H1 (cell line): ENCODE measurements around the gene RIPK4. TPM values are rescaled to one million over a fixed set of nuclear protein-coding genes. Genes with fewer than 3 reads are reported as not detected.

Source experiments
- CTCF ChIA-PET: fragments of 300-600 bp; sonication (Branson Sonifier 250); formaldehyde crosslinking; loops from one replicate; lab custom pipeline; 2021; ENCODE audit not compliant: partially characterized antibody; lab: Charles Lee
- POLR2A ChIA-PET: fragments of 300-600 bp; sonication (Branson Sonifier 250); formaldehyde crosslinking; loops from one replicate; lab custom pipeline; 2021; ENCODE audit warnings: inconsistent platforms; ENCODE audit not compliant: partially characterized antibody; lab: Charles Lee
- DNase-seq, 2 experiments: peaks; one replicate each; pipeline versions ENCODE4 v3.0.0 to v3.0.0-alpha.2; 2010 to 2022; ENCODE audit warnings: low spot score in 2 of 2, low read depth in 1 of 2, mixed read lengths in 1 of 2
- FAIRE-seq: peaks from 2 replicates; lab custom pipeline; 2011; peaks lifted over from hg19 to GRCh38; lab: Jason Lieb, UNC
- H2AFZ ChIP-seq: 2 replicates; pipeline ENCODE4 v1.8.1; 2012; ENCODE audit warnings: low read length, inconsistent platforms
- H2AK5ac ChIP-seq: 2 replicates; pipeline ENCODE4 v1.6.1; 2013; ENCODE audit warnings: low read depth, low read length
- H2BK120ac ChIP-seq: replicated peaks from 2 replicates; pipeline ENCODE3; 2013; ENCODE audit warnings: low read depth, low read length, inconsistent platforms
- H2BK12ac ChIP-seq: 2 replicates; pipeline ENCODE4 v1.6.1; 2013; ENCODE audit warnings: low read depth, low read length
- H2BK15ac ChIP-seq: 2 replicates; pipeline ENCODE4 v1.6.1; 2013; ENCODE audit warnings: low read length
- H2BK20ac ChIP-seq: 2 replicates; pipeline ENCODE4 v1.6.1; 2013; ENCODE audit warnings: low read length
- H2BK5ac ChIP-seq: 2 replicates; pipeline ENCODE4 v1.6.1; 2013; ENCODE audit warnings: low read depth, low read length
- H3K14ac ChIP-seq: 2 replicates; pipeline ENCODE4 v1.6.1; 2013; ENCODE audit warnings: inconsistent platforms; ENCODE audit not compliant: insufficient read length
- H3K18ac ChIP-seq: 2 replicates; pipeline ENCODE4 v1.6.1; 2013; ENCODE audit warnings: low read length; ENCODE audit errors: extremely low read depth
- H3K23ac ChIP-seq: 2 replicates; pipeline ENCODE4 v1.6.1; 2013; ENCODE audit warnings: inconsistent platforms; ENCODE audit not compliant: insufficient read length
- H3K23me2 ChIP-seq: 2 replicates; pipeline ENCODE4 v1.6.1; 2013; ENCODE audit warnings: low read depth, low read length
- H3K27ac ChIP-seq: 2 replicates; pipeline ENCODE4 v1.6.1; 2011; ENCODE audit warnings: low read depth, low read length, inconsistent platforms
- H3K27me3 ChIP-seq, 4 experiments: replicated peaks in 1 of 4; 1 replicate in 1 of 4; 2 replicates in 3 of 4; pipeline versions ENCODE4 v1.6.1 to v1.8.1; 2011 to 2013; ENCODE audit warnings: low read length in 3 of 4, mild to moderate bottlenecking in 3 of 4, inconsistent platforms in 2 of 4, mixed read lengths in 2 of 4, moderate library complexity in 1 of 4; ENCODE audit not compliant: control insufficient read depth in 3 of 4, insufficient read depth in 3 of 4; ENCODE audit errors: extremely low read depth in 1 of 4
- H3K36me3 ChIP-seq, 4 experiments: 2 replicates each; pipeline versions ENCODE4 v1.6.1 to v1.8.1; 2011 to 2013; ENCODE audit warnings: mild to moderate bottlenecking in 4 of 4, low read length in 3 of 4, moderate library complexity in 2 of 4, control low read depth in 1 of 4, inconsistent platforms in 1 of 4; ENCODE audit not compliant: insufficient read depth in 4 of 4, control insufficient read depth in 2 of 4
- H3K4ac ChIP-seq: replicated peaks from 2 replicates; pipeline ENCODE3; 2013; ENCODE audit warnings: low read length, low read depth, mixed read lengths, inconsistent platforms; ENCODE audit not compliant: insufficient read length
- H3K4me1 ChIP-seq, 4 experiments: replicated peaks in 1 of 4; 1 replicate in 1 of 4; 2 replicates in 3 of 4; pipeline versions ENCODE4 v1.6.1 to v1.8.1; 2011 to 2013; ENCODE audit warnings: low read length in 3 of 4, inconsistent platforms in 2 of 4, mixed read lengths in 1 of 4; ENCODE audit not compliant: insufficient read depth in 4 of 4, control insufficient read depth in 3 of 4
- H3K4me2 ChIP-seq, 2 experiments: 2 replicates each; pipeline versions ENCODE4 v1.6.1 to v1.8.1; 2011 to 2013; ENCODE audit warnings: low read depth in 2 of 2, low read length in 2 of 2, control low read depth in 1 of 2, inconsistent platforms in 1 of 2, mild to moderate bottlenecking in 1 of 2; ENCODE audit not compliant: insufficient read depth in 1 of 2
- H3K4me3 ChIP-seq, 4 experiments: fragments of 200-600, 300-600 bp in 1 of 4; sonication (generic), shearing (Covaris generic), sonication (Bioruptor Twin) in 1 of 4; 2 replicates each; pipeline versions ENCODE4 v1.5.1 to v1.8.1; 2011 to 2016; ENCODE audit warnings: low read length in 4 of 4, low read depth in 3 of 4, control low read depth in 2 of 4, inconsistent platforms in 2 of 4, mild to moderate bottlenecking in 2 of 4, mixed read lengths in 1 of 4, moderate library complexity in 1 of 4; ENCODE audit not compliant: insufficient read depth in 2 of 4; ENCODE audit errors: extremely low read depth in 1 of 4
- H3K56ac ChIP-seq: replicated peaks from 2 replicates; pipeline ENCODE3; 2013; ENCODE audit warnings: low read depth, mild to moderate bottlenecking, mixed read lengths, low read length, inconsistent platforms; ENCODE audit not compliant: insufficient read length
- H3K79me1 ChIP-seq: 2 replicates; pipeline ENCODE4 v1.6.1; 2013; ENCODE audit warnings: low read depth, low read length, control low read depth
- H3K79me2 ChIP-seq, 2 experiments: 2 replicates each; pipeline versions ENCODE4 v1.6.1 to v1.8.1; 2012 to 2013; ENCODE audit warnings: low read length in 2 of 2, mild to moderate bottlenecking in 2 of 2, inconsistent platforms in 1 of 2; ENCODE audit not compliant: insufficient read depth in 2 of 2, control insufficient read depth in 1 of 2
- H3K9ac ChIP-seq, 4 experiments: replicated peaks in 1 of 4; 1 replicate in 1 of 4; 2 replicates in 3 of 4; pipeline versions ENCODE4 v1.6.1 to v1.8.1; 2011 to 2013; ENCODE audit warnings: low read depth in 3 of 4, low read length in 3 of 4, control low read depth in 2 of 4, mild to moderate bottlenecking in 2 of 4, moderate library complexity in 2 of 4, inconsistent platforms in 1 of 4; ENCODE audit errors: extremely low read depth in 1 of 4
- H3K9me3 ChIP-seq, 2 experiments: 2 replicates each; pipeline versions ENCODE4 v1.6.1 to v1.8.1; 2012 to 2013; ENCODE audit warnings: mild to moderate bottlenecking in 2 of 2, moderate library complexity in 2 of 2, control low read depth in 1 of 2, inconsistent platforms in 1 of 2, low read depth in 1 of 2, low read length in 1 of 2, mixed read lengths in 1 of 2; ENCODE audit not compliant: insufficient read depth in 2 of 2
- H4K20me1 ChIP-seq, 2 experiments: replicated peaks in 1 of 2; 2 replicates each; pipeline versions ENCODE3 to v1.8.1; 2011 to 2013; ENCODE audit warnings: inconsistent platforms in 2 of 2, low read length in 2 of 2, mild to moderate bottlenecking in 1 of 2; ENCODE audit not compliant: insufficient read depth in 2 of 2, control insufficient read depth in 1 of 2
- H4K5ac ChIP-seq: 2 replicates; pipeline ENCODE4 v1.6.1; 2013; ENCODE audit warnings: low read length, low read depth, mixed read lengths, inconsistent platforms; ENCODE audit not compliant: insufficient read length
- H4K8ac ChIP-seq: 2 replicates; pipeline ENCODE4 v1.8.0; 2013; ENCODE audit warnings: mild to moderate bottlenecking, moderate library complexity, low read length, inconsistent platforms; ENCODE audit not compliant: insufficient read depth; ENCODE audit errors: extremely low read depth
- H4K91ac ChIP-seq: replicated peaks from 2 replicates; pipeline ENCODE3; 2013; ENCODE audit warnings: low read length, mixed read lengths, inconsistent platforms; ENCODE audit not compliant: insufficient read length
- E2F6 ChIP-seq: IDR thresholded peaks from 2 replicates; pipeline ENCODE4 v1.6.1; 2012; ENCODE audit warnings: inconsistent platforms
- GABPA ChIP-seq: IDR thresholded peaks from 2 replicates; pipeline ENCODE4 v1.6.1; 2011; ENCODE audit warnings: mild to moderate bottlenecking, low read length, moderate library complexity, borderline replicate concordance; ENCODE audit not compliant: insufficient read depth
- MAX ChIP-seq: IDR thresholded peaks from 2 replicates; pipeline ENCODE4 v1.6.1; 2012; ENCODE audit warnings: inconsistent platforms
- POLR2A ChIP-seq, 2 experiments: IDR thresholded peaks; 1 replicate in 1 of 2; 2 replicates in 1 of 2; pipeline ENCODE4 v1.6.1; 2011; ENCODE audit warnings: low read depth in 2 of 2, low read length in 2 of 2, mild to moderate bottlenecking in 2 of 2; ENCODE audit errors: control extremely low read depth in 1 of 2
- POU5F1 ChIP-seq: IDR thresholded peaks from 2 replicates; pipeline ENCODE4 v1.6.1; 2011; ENCODE audit warnings: low read depth, mild to moderate bottlenecking, low read length, moderate library complexity
- RNF2 ChIP-seq: fragments of 200-900, 300-1000 bp; sonication (generic); IDR thresholded peaks from 2 replicates; pipeline ENCODE4 v1.7.1; 2016; ENCODE audit warnings: borderline replicate concordance, low read depth, mild to moderate bottlenecking, antibody characterized with exemption, low read length; ENCODE audit not compliant: poor library complexity, severe bottlenecking; ENCODE audit errors: missing control alignments
- SAP30 ChIP-seq: fragments of 300-600 bp; sonication (generic); IDR thresholded peaks from 2 replicates; pipeline ENCODE4 v1.7.1; 2012; ENCODE audit warnings: low read length, moderate library complexity, mild to moderate bottlenecking, inconsistent platforms; ENCODE audit not compliant: insufficient read depth, insufficient replicate concordance
- SP2 ChIP-seq: IDR thresholded peaks from 2 replicates; pipeline ENCODE4 v1.6.1; 2012; ENCODE audit warnings: mild to moderate bottlenecking, low read length, inconsistent platforms
- SUZ12 ChIP-seq: fragments of 200-600 bp; sonication (generic); IDR thresholded peaks from 2 replicates; pipeline ENCODE4 v1.6.1; 2012; ENCODE audit warnings: mild to moderate bottlenecking, inconsistent platforms, low read length, moderate library complexity, mixed read lengths
- TEAD4 ChIP-seq: IDR thresholded peaks from 2 replicates; pipeline ENCODE4 v1.6.1; 2012; ENCODE audit warnings: low read depth, low read length, inconsistent platforms, mixed read lengths
- USF2 ChIP-seq: IDR thresholded peaks from 2 replicates; pipeline ENCODE4 v1.6.1; 2011; ENCODE audit warnings: low read length, improper control_type of control experiment
- WGBS, 2 experiments: shearing (Covaris generic) in 1 of 2; methylation state at CpG; one replicate each; pipeline versions ENCODE4 v1.1.6 to v1.1.7; 2013 to 2015; ENCODE audit warnings: low lambda C conversion rate in 2 of 2, mixed read lengths in 2 of 2, inconsistent platforms in 1 of 2, low coverage in 1 of 2, missing lambda C conversion rate in 1 of 2; ENCODE audit not compliant: insufficient replicate concordance in 2 of 2, insufficient coverage in 1 of 2, insufficient read length in 1 of 2; ENCODE audit errors: extremely low coverage in 1 of 2, missing lambda C conversion rate in 1 of 2; 5-methylcytosine and 5-hydroxymethylcytosine counted together
- polyA plus RNA-seq, 7 experiments: library from polyadenylated mRNA; depleted of rRNA in 3 of 7; stranded (reverse) in 5 of 7; unstranded in 2 of 7; fragments of >200 nt in 5 of 7; fragments of 200-250 nt in 2 of 7; gene quantifications; 1 replicate in 5 of 7; 2 replicates in 1 of 7; 4 replicates in 1 of 7; pipeline versions ENCODE4 v1.2.1 to v1.2.3, GENCODE V29; 2011 to 2013; ENCODE audit warnings: missing spikeins in 2 of 7, mixed read lengths in 2 of 7
- total RNA-seq: library from RNA; stranded (reverse); fragmentation: NEBNext Ultra II Directional; extraction: Animal tissue kit (Norgen Biotek cat#: 25700); gene quantifications from 2 replicates; pipeline ENCODE4 v1.2.1, GENCODE V29; 2021

The RIPK4 gene
- total and polyA plus RNA-seq, 2 of the 8 experiments (the other 6 are each of a cell fraction or from before 2014, with no cell fraction given) = 2.7 to 5.6 TPM

- no peak overlapping the region for H2AK5ac ChIP-seq
- no peak overlapping the region for H2BK15ac ChIP-seq
- no peak overlapping the region for H4K91ac ChIP-seq
- H3K56ac ChIP-seq = no peak overlapping the region
- no peak overlapping the region for H3K23ac ChIP-seq
- H4K5ac ChIP-seq = no peak overlapping the region
- no peak overlapping the region for H3K14ac ChIP-seq
- peaks cover 15 to 20% of the 10 kb centered on the region in 2 experiments for H3K9me3 ChIP-seq
- H3K23me2 ChIP-seq = no peaks in the 10 kb centered on the region
- H3K9ac ChIP-seq = no peak overlapping the region
- no peak overlapping the region for H3K4me3 ChIP-seq
- no peak overlapping the region for H2AFZ ChIP-seq
- no peaks in the 10 kb centered on the region for H3K79me1 ChIP-seq
- no peak overlapping the region for H3K4ac ChIP-seq
- H3K4me2 ChIP-seq = no peak overlapping the region
- no peak overlapping the region for H2BK120ac ChIP-seq
- H3K27me3 ChIP-seq = no peaks in the 10 kb centered on the region
- no peak overlapping the region for H2BK20ac ChIP-seq
- peaks cover 6 to 24% (median 12%) of the 10 kb centered on the region in 4 experiments; a peak in 6 of 8 replicates for H3K36me3 ChIP-seq
- H3K79me2 ChIP-seq = no peaks in the 10 kb centered on the region
- H3K27ac ChIP-seq = no peak overlapping the region
- 95% methylated on average over 41 of the region's 41 CpGs; no CpG with 5 or more reads in 1 of the 2 experiments for WGBS, 2 experiments
- H4K20me1 ChIP-seq = peaks cover 0 to 4% of the 10 kb centered on the region in 2 experiments
- no peak for DNase-seq
- CTCF ChIA-PET = interaction anchor here (1.0 to 2.3 kb wide), 5 partner anchors 9 to 128 kb away, joined by 3 to 8 read pairs (median 4); no protein-coding TSS in a partner anchor
- H3K18ac ChIP-seq = no peak overlapping the region
- H3K4me1 ChIP-seq = no peaks in the 10 kb centered on the region
- no peak overlapping the region for H2BK5ac ChIP-seq
- FAIRE-seq = no peak
- no peak overlapping the region for H4K8ac ChIP-seq
- POLR2A ChIA-PET = no interaction called here
- H2BK12ac ChIP-seq = no peak overlapping the region
- no peak for TF ChIP-seq USF2
- no peak for TF ChIP-seq POLR2A (IDR thresholded peaks at IDR 0.05; ENCODE audit: control extremely low read depth in 1 of 2, low read depth in 2 of 2, low read length in 2 of 2)
- TF ChIP-seq POU5F1 = no peak
- no peak for TF ChIP-seq SUZ12
- TF ChIP-seq E2F6 = no peak
- no peak for TF ChIP-seq GABPA
- no peak for TF ChIP-seq SAP30
- TF ChIP-seq MAX = no peak
- no peak for TF ChIP-seq SP2
- no peak for TF ChIP-seq TEAD4
- no peak for TF ChIP-seq RNF2
Measured at GRCh38 chr21:41740604-41741252, 26.1 kb downstream of the RIPK4 start.
